Activated naive CD4-positive, alpha-beta T cell treated with anti-CD3 and anti-CD28 coated beads for 36 hours (primary cell): Measurements from ENCODE around the gene JMJD6. TPM values are rescaled to one million over a fixed set of nuclear protein-coding genes. Genes with fewer than 3 reads are reported as not detected.
"Not testable (repeated sequence)": the region's sequence is repeated elsewhere in the genome, so short reads cannot be mapped to it uniquely, and the experiment has no call there.

ENCODE experiments used
- CTCF ChIA-PET: fragments of 350-600 bp; sonication (Branson Sonifier 250); formaldehyde crosslinking; loops from one replicate; lab custom pipeline; 2021; ENCODE audit warnings: antibody characterized with exemption; lab: Charles Lee
- DNase-seq: peaks from one replicate; pipeline ENCODE4 v3.0.0-alpha.2; 2020
- H3K27ac Mint-ChIP-seq: one replicate; pipeline ENCODE4 v1.8.0; 2021; ENCODE audit warnings: mild to moderate bottlenecking, mixed read lengths
- H3K27me3 Mint-ChIP-seq: one replicate; pipeline ENCODE4 v1.8.0; 2021; ENCODE audit warnings: low read depth, mixed read lengths
- H3K36me3 Mint-ChIP-seq: one replicate; pipeline ENCODE4 v1.8.0; 2021; ENCODE audit warnings: low read depth, mixed read lengths
- H3K4me1 Mint-ChIP-seq: one replicate; pipeline ENCODE4 v1.8.0; 2021; ENCODE audit warnings: low read depth, mixed read lengths
- H3K4me3 Mint-ChIP-seq: one replicate; pipeline ENCODE4 v1.8.0; 2021; ENCODE audit warnings: mild to moderate bottlenecking, moderate library complexity, mixed read lengths
- H3K9me3 Mint-ChIP-seq: one replicate; pipeline ENCODE4 v1.8.0; 2021; ENCODE audit warnings: mixed read lengths
- intact Hi-C: fragments of 100-400 bp; cut with micrococcal nuclease; formaldehyde crosslinking; loops from one replicate; pipeline ENCODE4 v1.15.1; 2023
- total RNA-seq, 2 experiments: library from RNA; stranded (reverse); gene quantifications; one replicate each; pipeline ENCODE4 v1.2.3, GENCODE V29; 2021

JMJD6 gene
- total RNA-seq, 2 experiments from 2014 or later = 33.0 to 33.6 TPM

- Mint-ChIP-seq H3K27ac (no peak overlapping the region), H3K4me1 (peaks cover 48% of the 10 kb centered on the region), H3K4me3 (no peak overlapping the region), H3K27me3 (no peaks in the 10 kb centered on the region), H3K9me3 (no peaks in the 10 kb centered on the region), H3K36me3 (peaks cover 58% of the 10 kb centered on the region)
- intact Hi-C loops = no loop called here
- CTCF ChIA-PET = interaction anchor here (2.9 kb wide), 1 partner anchor 10 kb away, joined by 25 read pairs; no protein-coding TSS in a partner anchor
- no peak for DNase-seq
Measured at GRCh38 chr17:76723812-76724211, 2.6 kb downstream of the JMJD6 start.

DNA sequence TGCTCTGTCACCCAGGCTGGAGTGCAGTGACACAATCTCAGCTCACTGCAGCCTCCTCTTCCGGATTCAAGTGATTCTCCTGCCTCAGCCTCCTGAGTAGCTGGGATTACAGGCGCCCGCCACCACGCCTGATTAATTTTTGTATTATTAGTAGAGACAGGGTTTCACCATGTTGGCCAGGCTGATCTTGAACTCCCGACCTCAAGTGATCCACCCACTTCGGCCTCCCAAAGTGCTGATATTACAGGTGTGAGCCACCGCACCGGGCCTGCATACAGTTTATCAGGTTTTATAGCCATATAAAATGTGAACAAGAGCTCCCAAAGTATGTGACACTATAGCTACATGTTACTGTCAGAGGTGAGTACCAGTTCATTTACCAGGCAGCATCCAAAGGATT lies 3.4 kb downstream of the JMJD6 start:
- intact Hi-C loops, H3K27ac Mint-ChIP-seq, H3K27me3 Mint-ChIP-seq, DNase-seq, H3K4me3 Mint-ChIP-seq, H3K9me3 Mint-ChIP-seq: not testable (repeated sequence)
- Mint-ChIP-seq H3K36me3 (peaks cover 59% of the 10 kb centered on the region), H3K4me1 (peaks cover 40% of the 10 kb centered on the region)
- CTCF ChIA-PET = interaction anchor here (0.6 to 2.9 kb wide), 3 partner anchors 9 to 164 kb away, joined by 3 to 25 read pairs (median 7); no protein-coding TSS in a partner anchor

DNA sequence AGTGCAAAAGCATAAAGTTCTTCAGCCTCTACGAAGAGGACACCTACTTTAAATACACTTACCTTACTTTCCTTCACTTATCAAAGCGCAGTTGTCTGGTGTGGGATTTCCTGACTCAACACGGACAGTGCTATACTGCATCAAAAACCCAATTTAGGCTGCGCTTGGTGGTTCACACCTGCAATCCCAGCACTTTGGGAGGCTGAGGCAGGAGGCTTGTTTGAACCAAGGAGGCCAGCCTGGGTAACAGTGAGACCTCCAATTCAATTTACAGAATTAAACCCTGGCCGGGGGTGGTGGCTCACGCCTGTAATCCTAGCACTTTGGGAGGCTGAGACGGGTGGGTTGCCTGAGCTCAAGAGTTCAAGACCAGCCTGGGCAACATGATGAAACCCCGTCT lies 4.1 kb downstream of the JMJD6 start:
- H3K27me3 Mint-ChIP-seq = no peaks in the 10 kb centered on the region
- no peaks in the 10 kb centered on the region for H3K9me3 Mint-ChIP-seq
- CTCF ChIA-PET = interaction anchor here (0.6 to 1.1 kb wide), 2 partner anchors 70 to 163 kb away, joined by 3 read pairs; no protein-coding TSS in a partner anchor
- intact Hi-C loops = no loop called here
- DNase-seq = no peak
- peaks cover 36% of the 10 kb centered on the region for H3K4me1 Mint-ChIP-seq
- no peak overlapping the region for H3K27ac Mint-ChIP-seq
- H3K4me3 Mint-ChIP-seq = no peak overlapping the region
- H3K36me3 Mint-ChIP-seq = peaks cover 59% of the 10 kb centered on the region

- H3K4me3 Mint-ChIP-seq = no peak overlapping the region
- no peaks in the 10 kb centered on the region for H3K27me3 Mint-ChIP-seq
- H3K27ac Mint-ChIP-seq = no peak overlapping the region
- H3K9me3 Mint-ChIP-seq = no peaks in the 10 kb centered on the region
- intact Hi-C loops = no loop called here
- no peak for DNase-seq
- CTCF ChIA-PET = no interaction called here
- peaks cover 58% of the 10 kb centered on the region for H3K36me3 Mint-ChIP-seq
- peaks cover 36% of the 10 kb centered on the region for H3K4me1 Mint-ChIP-seq
Measured at GRCh38 chr17:76721463-76721862, 4.9 kb downstream of the JMJD6 start.

GRCh38 chr17:76720941-76721340 lies 5.5 kb downstream of the JMJD6 start:
- DNase-seq = no peak
- Mint-ChIP-seq H3K27ac (no peak overlapping the region), H3K36me3 (peaks cover 63% of the 10 kb centered on the region), H3K27me3 (no peaks in the 10 kb centered on the region), H3K9me3 (no peaks in the 10 kb centered on the region), H3K4me1 (peaks cover 42% of the 10 kb centered on the region), H3K4me3 (no peak overlapping the region)
- CTCF ChIA-PET = no interaction called here
- intact Hi-C loops = no loop called here

DNA sequence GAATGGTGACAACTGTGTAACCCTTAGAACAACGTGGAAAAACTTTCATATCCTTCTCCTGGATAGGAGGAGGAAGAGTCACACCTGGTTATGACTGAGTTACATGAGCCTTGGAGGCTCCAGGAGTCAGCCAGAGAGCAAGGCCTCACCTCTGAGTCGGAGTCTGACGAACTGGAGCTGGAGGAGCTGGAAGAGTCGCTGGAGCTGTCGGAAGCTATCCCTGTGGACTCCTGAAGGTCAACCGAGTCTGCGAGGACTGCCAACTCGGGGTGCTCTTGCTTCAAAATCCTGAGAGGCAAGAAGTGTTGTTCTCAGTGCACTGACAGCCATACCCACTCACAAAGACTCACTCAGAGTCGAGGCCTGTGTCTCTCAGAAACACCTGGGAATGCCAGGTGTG lies 6.2 kb downstream of the JMJD6 start:
- CTCF ChIA-PET = no interaction called here
- no peak overlapping the region for H3K27ac Mint-ChIP-seq
- peaks cover 44% of the 10 kb centered on the region for H3K4me1 Mint-ChIP-seq
- no peak for DNase-seq
- H3K9me3 Mint-ChIP-seq = no peaks in the 10 kb centered on the region
- intact Hi-C loops = no loop called here
- H3K36me3 Mint-ChIP-seq = peaks cover 60% of the 10 kb centered on the region
- H3K27me3 Mint-ChIP-seq = no peaks in the 10 kb centered on the region
- H3K4me3 Mint-ChIP-seq = no peak overlapping the region

DNA sequence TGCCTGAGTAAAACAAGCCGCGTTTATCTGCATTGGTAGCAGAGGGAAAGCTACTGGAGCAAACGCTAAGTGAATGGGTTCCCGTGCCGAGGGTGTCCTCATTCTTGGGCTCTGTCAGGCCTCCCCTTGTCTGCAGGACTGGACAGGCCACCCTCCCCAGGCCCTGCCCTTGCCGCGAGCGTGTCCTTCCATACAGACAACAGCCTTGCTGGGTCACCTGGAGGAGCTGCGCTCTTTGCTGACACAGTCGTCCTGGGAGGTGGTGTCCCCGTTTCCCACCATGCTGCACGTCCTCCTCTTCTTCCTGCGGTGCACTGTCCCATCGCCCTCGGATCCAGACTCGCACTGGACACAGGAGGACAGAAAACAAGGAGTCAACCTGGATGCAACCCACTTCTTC lies 7.9 kb downstream of the JMJD6 start:
- intact Hi-C loops = no loop called here
- Mint-ChIP-seq H3K4me3 (no peak overlapping the region), H3K36me3 (peaks cover 45% of the 10 kb centered on the region), H3K4me1 (peaks cover 42% of the 10 kb centered on the region), H3K27me3 (no peaks in the 10 kb centered on the region), H3K27ac (no peak overlapping the region), H3K9me3 (no peaks in the 10 kb centered on the region)
- DNase-seq = no peak
- CTCF ChIA-PET = interaction anchor here (1.0 kb wide), 1 partner anchor 64 kb away, joined by 3 read pairs; no protein-coding TSS in a partner anchor

DNA sequence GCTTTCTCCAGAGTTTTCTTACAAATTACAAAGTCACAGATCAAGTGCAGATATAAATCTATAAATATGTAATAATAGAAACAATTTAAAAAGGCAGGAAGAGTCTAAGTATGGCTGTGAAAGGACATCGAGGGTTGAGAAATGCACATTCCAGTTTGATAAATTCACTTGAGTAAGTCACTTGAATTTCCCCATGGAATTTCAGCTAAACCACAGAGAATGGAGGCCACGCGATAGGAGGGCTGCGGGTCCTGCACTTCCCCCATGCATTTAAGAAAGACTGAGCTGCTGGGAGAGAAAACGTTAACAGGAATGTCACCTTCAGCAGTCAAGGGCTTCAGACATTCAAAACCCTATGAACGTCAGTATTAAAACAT lies 9.6 kb downstream of the JMJD6 start:
- Mint-ChIP-seq H3K4me1 (peaks cover 35% of the 10 kb centered on the region), H3K4me3 (no peak overlapping the region), H3K9me3 (no peaks in the 10 kb centered on the region), H3K27ac (peak overlapping the region; percentile 82), H3K36me3 (peaks cover 33% of the 10 kb centered on the region), H3K27me3 (no peaks in the 10 kb centered on the region)
- DNase-seq = no peak
- intact Hi-C loops = no loop called here
- CTCF ChIA-PET = interaction anchor here (0.8 to 2.2 kb wide), 4 partner anchors 15 to 93 kb away, joined by 3 to 6 read pairs (median 3); no protein-coding TSS in a partner anchor

- Mint-ChIP-seq H3K4me1 (peaks cover 31% of the 10 kb centered on the region), H3K9me3 (no peaks in the 10 kb centered on the region), H3K27ac (peak overlapping the region; percentile 82), H3K4me3 (no peak overlapping the region), H3K27me3 (no peaks in the 10 kb centered on the region), H3K36me3 (peaks cover 28% of the 10 kb centered on the region)
- peak; percentile 56 for DNase-seq
- CTCF ChIA-PET = interaction anchor here (0.8 to 2.2 kb wide), 5 partner anchors 13 to 92 kb away, joined by 3 to 6 read pairs (median 3); no protein-coding TSS in a partner anchor
- intact Hi-C loops = no loop called here
Measured at GRCh38 chr17:76716146-76716838, 10.1 kb downstream of the JMJD6 start.

- no peak for DNase-seq
- CTCF ChIA-PET = interaction anchor here (0.6 to 2.8 kb wide), 10 partner anchors 11 to 279 kb away, joined by 3 to 10 read pairs (median 4); no protein-coding TSS in a partner anchor
- H3K27me3 Mint-ChIP-seq = no peaks in the 10 kb centered on the region
- H3K36me3 Mint-ChIP-seq = peaks cover 22% of the 10 kb centered on the region
- intact Hi-C loops = loop anchor here (1.0 kb wide), 1 partner anchor 192 kb away; no protein-coding TSS in a partner anchor
- H3K4me1 Mint-ChIP-seq = peaks cover 33% of the 10 kb centered on the region
- H3K9me3 Mint-ChIP-seq = no peaks in the 10 kb centered on the region
- no peak overlapping the region for H3K4me3 Mint-ChIP-seq
- peak overlapping the region; percentile 82 for H3K27ac Mint-ChIP-seq
Measured at GRCh38 chr17:76715496-76715830, 10.9 kb downstream of the JMJD6 start.

GRCh38 chr17:76714822-76715495 lies 11.4 kb downstream of the JMJD6 start:
- Mint-ChIP-seq H3K27ac (peak overlapping the region; percentile 82), H3K27me3 (no peaks in the 10 kb centered on the region), H3K9me3 (no peaks in the 10 kb centered on the region), H3K4me3 (no peak overlapping the region), H3K36me3 (peaks cover 20% of the 10 kb centered on the region), H3K4me1 (peaks cover 32% of the 10 kb centered on the region)
- DNase-seq = peak; percentile 90
- CTCF ChIA-PET = interaction anchor here (0.6 to 2.9 kb wide), 16 partner anchors 9 to 649 kb away, joined by 3 to 25 read pairs (median 4); partner anchors contain the start of genes JMJD6 and METTL23
- intact Hi-C loops = loop anchor here (1.0 to 5.0 kb wide), 2 partner anchors 122 to 192 kb away; no protein-coding TSS in a partner anchor

DNA sequence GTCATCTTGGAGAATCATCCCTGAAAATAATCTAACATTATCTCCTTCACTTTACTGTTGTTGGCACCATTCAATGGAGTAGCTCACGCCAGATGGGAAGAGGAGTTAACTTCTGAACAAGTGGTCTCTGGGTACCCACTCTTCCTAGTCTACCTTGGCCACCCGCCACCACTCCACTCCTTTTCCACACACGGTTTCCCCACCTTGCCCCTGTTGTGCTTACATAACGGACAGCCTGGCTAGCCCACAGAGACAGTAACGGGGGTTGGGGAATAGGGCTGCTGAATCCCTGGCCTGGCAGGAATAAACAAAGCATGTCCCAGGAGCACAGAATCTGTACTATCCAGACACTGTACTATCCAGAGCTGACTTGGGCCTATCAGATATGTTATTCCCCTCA lies 12.1 kb downstream of the JMJD6 start:
- Mint-ChIP-seq H3K9me3 (no peaks in the 10 kb centered on the region), H3K4me1 (peaks cover 31% of the 10 kb centered on the region), H3K36me3 (peaks cover 19% of the 10 kb centered on the region), H3K27ac (no peak overlapping the region), H3K27me3 (no peaks in the 10 kb centered on the region), H3K4me3 (no peak overlapping the region)
- CTCF ChIA-PET = interaction anchor here (0.7 to 2.9 kb wide), 20 partner anchors 10 to 649 kb away, joined by 3 to 25 read pairs (median 4); partner anchors contain the start of genes JMJD6, METTL23 and ST6GALNAC1
- intact Hi-C loops = loop anchor here (5.0 kb wide), 1 partner anchor 123 kb away; no protein-coding TSS in a partner anchor
- DNase-seq = no peak
